ENCODE results near the gene NLRC5. TPM values are rescaled to one million over a fixed set of nuclear protein-coding genes. Genes with fewer than 3 reads are reported as not detected.

The NLRC5 gene
- total and polyA plus RNA-seq, 2 donors (not counting 3 experiments of a cell fraction or from before 2014, with no cell fraction given), result 7.4 to 26.3 TPM

GRCh38 chr16:57032346-57032745 is 43.0 kb downstream of the NLRC5 start:
- no TSS peak for BruUV-seq (replicated peaks)
- Histone ChIP-seq H3K9me1 (replicated peaks; ENCODE audit: control insufficient read depth, extremely low read depth, insufficient read depth, low read length) (no peaks in the 10 kb centered on the region), H3K79me2 (ENCODE audit: control insufficient read depth, insufficient read depth, low read length) (no peaks in the 10 kb centered on the region), H3K36me3 (ENCODE audit: control insufficient read depth in 2 of 2, extremely low read depth in 1 of 2, insufficient read depth in 2 of 2, low read length in 2 of 2) (no peaks in the 10 kb centered on the region), H3K9ac (replicated peaks; ENCODE audit: extremely low read depth, insufficient read depth, low read length) (no peak overlapping the region), H3K4me1 (ENCODE audit: control insufficient read depth, extremely low read depth, insufficient read depth, low read length) (no peaks in the 10 kb centered on the region), H3K27me3 (ENCODE audit: control insufficient read depth in 2 of 2, insufficient read depth in 2 of 2, low read length in 2 of 2) (no peaks in the 10 kb centered on the region), H3K27ac (ENCODE audit: insufficient read depth, low read depth, low read length) (no peak overlapping the region), H3K4me2 (ENCODE audit: insufficient read depth, low read length) (no peak overlapping the region), H4K20me1 (replicated peaks; ENCODE audit: control insufficient read depth, extremely low read depth, insufficient read depth, low read length) (no peaks in the 10 kb centered on the region), H2AFZ (ENCODE audit: low read depth, low read length) (no peak overlapping the region), H3K4me3 (replicated peaks in 1 of 3; ENCODE audit: insufficient read depth in 1 of 3, low read depth in 1 of 3, low read length in 3 of 3) (no peak overlapping the region), H3K9me3 (replicated peaks; ENCODE audit: control insufficient read depth, insufficient read depth, low read length) (no peaks in the 10 kb centered on the region)
- DNase-seq (ENCODE audit: low read depth, low spot score) (no peak), FAIRE-seq (no peak)
- ChIA-PET CTCF (interaction anchor here (1.3 to 2.1 kb wide), 2 partner anchors 14 to 52 kb away, joined by 3 to 13 read pairs; no protein-coding TSS in a partner anchor), POLR2A (interaction anchor here (0.5 kb wide), 1 partner anchor 12 kb away, joined by 4 read pairs; no protein-coding TSS in a partner anchor)
- no peak for TF ChIP-seq EZH2 (IDR thresholded peaks at IDR 0.05; ENCODE audit: borderline replicate concordance, low read depth, low read length, severe bottlenecking)
- TF ChIP-seq JUN (IDR thresholded peaks at IDR 0.05; ENCODE audit: borderline replicate concordance, insufficient read depth, insufficient read length, low read depth), result no peak
- TF ChIP-seq FOS (IDR thresholded peaks at IDR 0.05; ENCODE audit: borderline replicate concordance, insufficient read depth, low read length), result no peak
- no peak for TF ChIP-seq POLR2AphosphoS5 (IDR thresholded peaks at IDR 0.05; ENCODE audit: insufficient read depth, low read depth, low read length)
- TF ChIP-seq CTCF (IDR thresholded peaks at IDR 0.05; ENCODE audit: extremely low read depth in 1 of 2, insufficient read depth in 1 of 2, low read depth in 1 of 2, low read length in 2 of 2), result no peak
- TF ChIP-seq MAX (IDR thresholded peaks at IDR 0.05; ENCODE audit: insufficient read depth, insufficient read length), result no peak
- no peak for TF ChIP-seq MYC (IDR thresholded peaks at IDR 0.05; ENCODE audit: low read depth, low read length)
- TF ChIP-seq GATA2 (IDR thresholded peaks at IDR 0.05; ENCODE audit: insufficient read depth, insufficient read length, low read depth, low read length), result no peak
- no peak for TF ChIP-seq POLR2A (IDR thresholded peaks at IDR 0.05; ENCODE audit: low read depth, low read length)
- dilution Hi-C loops (cut with MboI; ENCODE audit: extremely low pct_ligation_motif_present, low sequenced_read_pairs), result no loop called here
- intact Hi-C loops (cut with micrococcal nuclease), result no loop called here

All from endothelial cell of umbilical vein (primary cell).